GM18508 (cell line): ENCODE data around the gene NOTCH4.

Experiments
- ATAC-seq: cut with Tn5 transposase; IDR thresholded peaks from one replicate; pipeline ENCODE4 v1.9.1; 2021; ENCODE audit warnings: moderate number of reproducible peaks; ENCODE audit not compliant: insufficient read depth, unreplicated experiment

The NOTCH4 gene

GRCh38 chr6:32167761-32168262, 56.1 kb downstream of the NOTCH4 start:
- ATAC-seq = no peak

DNA sequence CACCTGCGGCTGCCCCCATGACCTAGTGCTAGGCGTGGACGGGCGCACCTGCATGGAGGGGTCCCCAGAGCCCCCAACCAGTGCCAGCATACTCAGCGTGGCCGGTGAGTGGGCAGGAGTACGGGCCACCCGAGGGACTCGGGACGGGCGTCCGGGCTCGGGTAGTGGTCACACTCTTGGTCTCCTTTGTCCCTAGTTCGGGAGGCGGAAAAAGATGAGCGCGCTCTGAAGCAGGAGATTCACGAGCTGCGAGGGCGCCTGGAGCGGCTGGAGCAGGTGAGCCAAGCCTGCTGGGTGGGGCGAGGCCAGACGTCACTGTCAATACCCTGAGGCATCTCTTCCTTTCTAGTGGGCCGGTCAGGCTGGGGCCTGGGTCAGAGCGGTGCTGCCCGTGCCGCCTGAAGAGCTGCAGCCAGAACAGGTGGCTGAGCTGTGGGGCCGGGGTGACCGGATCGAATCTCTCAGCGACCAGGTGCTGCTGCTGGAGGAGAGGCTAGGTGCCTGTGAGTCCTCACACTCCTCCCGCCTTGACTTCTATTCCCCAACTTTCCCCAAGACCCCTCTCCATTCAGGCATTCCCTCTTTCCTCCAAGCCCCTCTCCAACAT, 56.6 kb downstream of the NOTCH4 start:
- ATAC-seq = no peak

DNA sequence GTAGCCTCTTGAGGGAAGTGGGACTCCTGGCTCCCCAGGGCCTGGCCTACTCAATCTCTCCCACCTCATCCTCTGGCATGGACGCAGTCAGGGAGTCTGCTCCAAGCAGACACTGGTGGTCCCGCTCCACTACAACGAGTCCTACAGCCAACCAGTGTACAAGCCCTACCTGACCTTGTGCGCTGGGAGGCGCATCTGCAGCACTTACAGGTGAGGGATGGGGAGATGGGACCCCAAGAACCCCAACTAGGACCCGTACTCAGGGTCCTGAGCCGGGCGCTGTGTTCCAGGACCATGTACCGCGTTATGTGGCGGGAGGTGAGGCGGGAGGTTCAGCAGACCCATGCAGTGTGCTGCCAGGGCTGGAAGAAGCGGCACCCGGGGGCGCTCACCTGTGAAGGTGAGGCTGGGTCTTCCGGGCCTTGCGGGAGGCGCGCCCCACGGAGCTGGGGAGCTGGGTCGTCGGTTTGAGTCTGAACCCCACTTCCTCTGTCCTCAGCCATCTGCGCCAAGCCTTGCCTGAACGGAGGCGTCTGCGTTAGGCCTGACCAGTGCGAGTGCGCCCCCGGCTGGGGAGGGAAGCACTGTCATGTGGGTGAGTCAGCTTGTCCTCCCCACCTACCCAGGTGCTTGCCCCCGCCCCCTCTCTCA, 57.3 kb downstream of the NOTCH4 start:
- no peak for ATAC-seq

DNA sequence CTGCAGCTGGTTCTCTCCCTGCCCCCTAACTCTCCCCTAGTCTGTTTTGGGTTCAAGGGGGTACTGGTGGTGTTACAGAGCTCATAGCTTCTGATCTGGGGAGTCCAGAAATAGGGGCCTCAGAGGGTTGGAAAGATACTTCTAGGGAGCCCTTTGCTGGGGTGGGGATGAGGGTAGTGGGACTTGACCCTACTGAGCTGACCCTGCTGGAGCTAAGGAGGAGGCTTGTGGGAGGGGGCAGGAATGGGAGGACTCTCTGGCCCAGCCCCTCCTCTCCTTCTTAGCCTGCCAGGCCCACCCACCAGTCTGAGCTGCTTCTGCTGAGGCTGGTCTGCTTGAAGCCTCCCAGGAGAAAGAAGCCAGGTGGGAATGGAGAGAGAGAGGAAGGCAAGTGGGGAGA, 59.6 kb downstream of the NOTCH4 start, which contains the start of gene EGFL8:
EGFL8 (plus strand) TSS at position 301 of the 400 bp plus-strand sequence. CDS start 1,571 bp downstream, outside the sequence.
- ATAC-seq = no peak

GRCh38 chr6:32163559-32164258, 60.2 kb downstream of the NOTCH4 start:
- no peak for ATAC-seq

- no peak for ATAC-seq
Measured at GRCh38 chr6:32158052-32158451, 65.8 kb downstream of the NOTCH4 start.

DNA sequence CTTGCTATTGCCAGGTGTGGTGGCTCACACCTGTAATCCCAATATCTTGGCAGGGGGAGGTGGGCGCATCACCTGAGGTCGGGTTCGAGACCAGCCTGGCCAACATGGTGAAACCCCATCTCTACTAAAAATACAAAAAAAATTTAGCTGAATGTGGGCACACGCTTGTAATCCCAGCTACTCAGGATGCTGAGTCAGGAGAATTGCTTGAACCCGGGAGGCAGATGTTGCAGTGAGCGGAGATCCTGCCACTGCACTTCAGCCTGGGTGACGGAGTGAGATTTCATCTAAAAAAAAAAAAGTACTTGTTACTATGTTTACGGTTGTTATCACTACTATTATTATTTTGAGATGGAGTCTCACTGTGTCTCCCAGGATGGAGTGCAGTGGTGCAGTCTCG, 67.0 kb downstream of the NOTCH4 start:
- no peak for ATAC-seq

GRCh38 chr6:32154514-32155161, 69.2 kb downstream of the NOTCH4 start:
- no peak for ATAC-seq

- no peak for ATAC-seq
Measured at GRCh38 chr6:32153564-32154513, 70.0 kb downstream of the NOTCH4 start, which contains the start of gene PPT2. TSS of gene PPT2 (plus strand) at chr6:32154141. CDS start at chr6:32154595, 454 bp downstream.

DNA sequence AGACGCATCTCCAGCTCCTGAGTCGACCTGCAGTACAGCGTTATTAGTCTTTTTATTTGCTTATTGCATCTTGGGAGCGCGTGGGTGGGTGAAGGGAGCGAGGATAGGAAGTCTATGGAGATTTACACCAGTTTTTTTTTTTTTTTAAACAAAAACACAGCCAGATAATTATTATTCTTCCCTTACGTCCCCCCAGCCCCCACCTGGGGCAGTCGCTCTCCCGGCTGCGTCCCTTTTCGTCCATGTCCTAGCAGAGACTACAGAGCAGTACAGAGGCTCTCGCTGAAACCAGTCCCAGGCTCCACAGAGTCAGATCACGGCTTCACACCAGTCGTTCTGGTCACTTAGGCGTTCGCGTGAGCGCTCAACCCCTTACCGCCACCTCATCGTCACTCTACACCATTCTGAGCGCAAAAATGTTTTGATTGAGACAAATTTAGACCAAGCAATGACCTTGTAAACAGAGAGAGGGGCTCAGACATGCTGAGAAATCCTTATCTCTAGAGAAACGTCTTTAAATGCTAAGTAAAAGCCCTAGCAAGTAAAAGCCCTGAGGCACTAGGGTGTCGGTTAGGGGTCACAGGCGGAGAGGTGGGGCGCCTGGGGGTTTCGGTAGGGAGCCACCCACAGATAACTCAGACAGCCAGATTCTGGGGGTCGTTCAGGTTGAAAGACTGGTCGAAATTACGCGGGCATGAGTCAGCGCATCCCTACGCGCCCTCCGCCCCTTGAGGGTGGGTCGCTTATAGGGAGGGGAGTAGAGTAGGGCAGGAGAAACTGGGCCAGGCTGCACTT, 70.9 kb downstream of the NOTCH4 start:
- ATAC-seq = no peak

DNA sequence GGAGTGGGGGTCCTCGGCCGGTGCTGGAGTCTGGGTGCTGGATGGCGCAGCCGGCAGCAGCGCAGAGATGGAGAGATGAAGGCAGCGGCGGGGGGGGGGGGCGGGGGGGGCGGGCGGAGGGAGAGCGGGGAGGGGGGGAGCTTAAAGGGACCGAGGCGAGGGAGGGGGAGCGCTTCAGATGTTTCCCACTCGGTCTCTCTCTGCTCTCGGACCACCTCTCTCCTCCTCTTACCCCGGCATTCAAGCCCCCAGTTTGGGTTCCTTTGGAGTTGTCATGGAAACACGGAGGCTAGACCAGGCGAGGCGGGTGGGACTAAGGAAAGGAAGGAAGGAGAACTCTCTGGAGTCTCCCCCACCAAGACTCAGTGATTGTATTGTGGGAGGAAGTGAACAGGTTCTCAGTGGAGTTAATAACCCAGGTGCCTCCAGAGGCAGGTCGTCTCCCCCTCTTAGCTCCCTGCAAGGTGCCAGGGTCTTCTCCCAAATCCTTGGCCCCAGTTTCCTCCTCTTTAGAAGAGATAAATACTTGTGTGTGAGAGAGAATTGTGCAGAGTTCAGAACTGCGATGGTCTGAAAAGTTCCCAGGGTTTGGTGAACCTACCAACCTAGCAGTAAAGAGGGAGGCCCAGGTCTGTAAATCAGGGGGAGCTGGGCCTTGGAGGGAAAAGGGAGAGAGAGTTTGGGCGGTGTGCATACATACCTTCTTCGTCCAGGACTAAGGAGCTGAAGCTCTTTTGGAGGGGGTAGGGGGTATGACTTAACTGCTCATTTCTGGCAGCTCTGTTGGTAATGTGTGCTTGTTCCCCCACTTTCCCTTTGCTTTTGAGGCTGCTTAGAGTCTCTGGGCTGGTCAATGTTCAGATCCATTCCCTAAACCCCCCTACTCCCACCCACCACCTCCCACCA, 71.8 kb downstream of the NOTCH4 start, which contains the start of gene PRRT1:
PRRT1 (minus strand) TSS at position 77 of the 906 bp plus-strand sequence. CDS start 112 bp downstream, outside the sequence.
- ATAC-seq = no peak

GRCh38 chr6:32151181-32151862, 72.5 kb downstream of the NOTCH4 start:
- no peak for ATAC-seq

- no peak for ATAC-seq
Measured at GRCh38 chr6:32149932-32150870, 73.7 kb downstream of the NOTCH4 start.

GRCh38 chr6:32149092-32149755, 74.6 kb downstream of the NOTCH4 start:
- no peak for ATAC-seq

GRCh38 chr6:32148289-32149091, 75.4 kb downstream of the NOTCH4 start:
- ATAC-seq = no peak
